CD4-positive, alpha-beta T cell treated with Interleukin-2 at 100 ng/mL for 4 hours (primary cell): ENCODE measurements around the gene SHISA9.
"Not testable (repeated sequence)": the region's sequence is repeated elsewhere in the genome, so short reads cannot be mapped to it uniquely, and the experiment has no call there.

Source experiments
- DNase-seq: peaks from one replicate; pipeline ENCODE4 v3.0.0-alpha.2; 2020; ENCODE audit warnings: low spot score

SHISA9 gene

DNA sequence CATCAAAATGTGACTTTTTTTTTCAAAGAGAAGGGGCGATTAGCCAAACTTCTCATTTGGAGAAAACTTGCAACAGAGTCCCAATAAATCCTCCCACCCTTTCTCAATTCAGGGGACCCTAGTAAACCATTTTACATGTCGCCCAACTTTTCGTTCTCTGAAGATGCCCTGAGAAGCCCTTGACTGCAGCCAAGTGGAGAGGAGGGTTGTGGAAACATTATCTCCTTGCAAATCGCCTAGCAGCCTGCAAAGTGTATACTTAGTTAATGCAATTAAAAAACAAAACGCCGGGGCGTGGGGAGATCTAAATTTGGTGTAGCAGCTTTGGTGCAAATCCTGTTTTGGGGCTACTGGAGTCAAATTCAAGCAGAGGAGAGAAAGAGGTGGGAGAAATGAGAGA lies 1.2 kb upstream of the SHISA9 start:
- no peak for DNase-seq

DNA sequence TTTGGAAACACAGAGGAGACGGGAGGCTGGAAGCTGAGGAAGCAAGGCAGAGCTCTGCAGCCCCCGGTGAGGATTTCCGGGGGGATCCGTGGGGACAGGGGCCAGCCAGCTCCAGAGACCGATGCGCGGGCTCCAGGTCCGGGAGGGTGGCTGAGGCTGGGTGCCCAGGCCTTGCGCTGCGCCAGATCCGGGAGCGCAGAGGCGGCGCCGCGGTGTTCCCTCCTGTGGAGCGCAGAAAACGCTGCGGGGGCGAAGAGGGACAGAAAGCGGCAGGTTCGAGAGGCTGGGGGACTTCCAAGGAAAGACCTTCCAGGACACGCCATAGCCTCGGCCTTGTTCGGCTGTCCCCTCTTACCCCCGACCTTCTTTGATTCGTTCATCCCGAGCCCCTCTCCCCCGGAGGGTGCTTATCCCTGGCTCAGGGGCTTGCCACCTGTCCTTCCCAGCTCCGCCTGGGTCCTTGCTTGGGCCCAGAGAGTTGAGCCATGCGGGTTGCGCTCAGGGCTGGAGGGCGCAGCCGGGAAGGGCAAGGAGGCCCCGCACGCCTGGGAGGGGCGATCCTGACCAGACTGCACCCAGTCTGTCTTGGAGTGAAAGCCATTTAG lies 697 bp upstream of the SHISA9 start:
- no peak for DNase-seq

DNA sequence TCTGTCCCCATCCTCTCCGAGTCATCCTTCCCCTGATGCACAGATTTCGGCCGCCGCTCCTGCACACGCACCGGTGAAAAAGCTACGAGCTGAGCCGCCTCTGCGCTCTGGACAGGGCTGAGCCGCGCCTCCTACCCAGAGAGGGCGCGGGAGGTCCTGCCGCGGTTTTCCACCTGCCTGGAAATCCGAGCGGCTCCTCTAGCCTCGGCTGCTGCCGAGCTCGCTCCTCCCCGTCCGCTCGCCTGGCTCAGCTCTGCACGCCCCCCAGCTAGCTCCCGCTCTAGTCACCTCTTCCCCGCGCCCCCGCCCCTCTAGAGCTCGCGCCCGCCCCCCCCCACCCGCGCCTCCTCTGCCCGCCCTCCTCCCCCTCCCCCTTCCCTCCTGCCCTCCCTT lies 198 bp upstream of the SHISA9 start:
- no peak for DNase-seq

DNA sequence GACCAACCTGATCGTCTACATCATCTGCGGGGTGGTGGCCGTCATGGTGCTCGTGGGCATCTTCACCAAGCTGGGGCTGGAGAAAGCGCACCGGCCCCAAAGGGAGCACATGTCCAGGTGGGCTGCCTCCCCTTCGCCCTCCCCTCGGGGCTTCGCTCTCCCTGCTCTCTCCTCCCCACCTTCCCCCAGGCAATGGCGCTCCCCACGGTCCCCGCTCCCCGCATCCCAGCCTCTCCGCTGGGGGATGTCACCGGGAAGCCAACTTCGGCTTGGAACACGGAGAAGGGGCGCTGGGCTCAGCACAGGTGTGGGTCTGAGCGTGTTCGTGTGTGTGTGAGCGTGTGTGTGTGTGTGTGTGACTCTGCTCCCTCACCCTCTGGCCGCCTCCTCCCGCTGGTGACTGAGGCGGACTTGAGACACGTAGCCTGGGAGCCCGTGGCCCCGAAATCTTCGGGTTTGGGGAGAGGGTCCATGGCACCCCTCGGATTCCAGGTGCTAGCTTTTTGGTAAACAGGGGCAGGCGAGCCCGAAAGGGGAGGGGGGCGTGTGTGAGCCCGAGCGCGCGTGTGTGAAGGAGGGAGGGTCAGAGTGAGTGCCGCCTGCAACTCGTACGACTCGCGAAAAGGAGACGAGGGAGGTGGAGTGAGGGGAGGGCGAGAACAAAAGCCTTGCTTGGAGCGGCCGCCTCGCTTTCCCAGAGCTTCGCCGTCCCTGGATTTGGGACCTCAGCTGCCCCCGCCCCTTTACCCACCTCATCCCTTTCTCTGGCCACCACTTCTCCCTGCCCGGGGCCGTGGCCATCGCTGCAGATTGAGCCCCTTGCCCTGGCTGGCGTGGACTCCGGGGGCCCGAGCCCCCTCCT lies 1.3 kb downstream of the SHISA9 start:
- no peak for DNase-seq

DNA sequence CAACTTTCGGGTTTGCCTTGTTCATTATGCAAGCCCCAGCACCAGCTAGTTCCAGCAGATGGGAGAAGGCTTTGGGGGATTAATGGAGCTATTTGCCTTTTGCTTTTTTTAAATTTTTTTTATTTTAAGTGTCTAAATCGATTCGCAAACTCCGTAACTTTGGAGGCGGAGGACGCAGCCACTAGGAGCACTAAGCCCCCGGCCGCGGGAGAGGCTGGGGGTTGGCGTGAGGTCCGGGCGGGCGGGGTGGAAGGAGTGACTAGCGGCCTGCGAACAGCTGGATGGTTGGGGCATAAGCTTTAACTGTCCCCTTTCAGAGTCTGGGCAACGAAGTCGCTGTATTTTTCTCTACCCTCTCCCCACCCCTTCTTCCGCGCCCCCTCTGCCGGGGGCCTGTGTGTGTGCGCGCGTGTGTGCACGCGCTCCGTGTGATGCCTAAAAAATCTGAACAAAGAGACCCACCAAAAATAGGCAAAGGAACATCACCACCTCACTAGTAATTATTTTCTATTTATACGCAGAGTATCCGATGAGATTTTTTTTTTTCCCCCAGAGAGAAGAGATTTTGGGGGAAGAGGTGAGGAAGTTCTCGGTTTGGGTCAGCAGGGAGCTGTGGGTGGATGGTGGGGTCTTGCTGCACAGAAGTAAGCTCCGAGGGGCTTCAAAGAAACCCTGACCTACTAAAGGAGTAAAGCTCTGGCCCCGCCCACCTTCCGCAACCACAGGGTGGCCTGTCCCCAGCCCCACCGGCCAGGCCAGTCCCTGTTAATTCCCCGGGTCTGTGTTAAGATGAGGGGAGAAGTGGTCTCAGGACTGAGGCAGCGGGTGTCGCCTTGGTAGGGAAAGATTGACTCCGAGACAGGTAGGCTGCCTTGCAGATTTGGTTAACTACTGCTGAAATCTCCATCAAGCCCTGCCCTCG lies 2.3 kb downstream of the SHISA9 start:
- no peak for DNase-seq

DNA sequence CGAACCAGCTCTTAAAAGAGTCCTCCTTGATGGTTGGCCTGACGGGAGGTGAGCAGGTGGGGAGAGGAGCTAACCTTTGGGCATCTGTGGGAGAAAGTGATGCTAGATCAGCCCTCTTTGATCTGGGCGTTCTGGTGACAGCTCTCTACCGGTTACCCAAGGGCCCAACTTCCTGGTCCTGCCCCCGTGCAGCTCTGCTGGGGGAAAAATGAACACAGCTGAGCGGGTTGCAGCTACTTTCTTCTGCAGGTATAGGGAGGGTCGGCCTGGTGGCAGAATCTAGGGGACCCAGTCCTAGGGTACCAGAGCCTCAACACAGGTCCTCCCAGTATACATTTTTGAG lies 2.9 kb downstream of the SHISA9 start:
- DNase-seq, result no peak

DNA sequence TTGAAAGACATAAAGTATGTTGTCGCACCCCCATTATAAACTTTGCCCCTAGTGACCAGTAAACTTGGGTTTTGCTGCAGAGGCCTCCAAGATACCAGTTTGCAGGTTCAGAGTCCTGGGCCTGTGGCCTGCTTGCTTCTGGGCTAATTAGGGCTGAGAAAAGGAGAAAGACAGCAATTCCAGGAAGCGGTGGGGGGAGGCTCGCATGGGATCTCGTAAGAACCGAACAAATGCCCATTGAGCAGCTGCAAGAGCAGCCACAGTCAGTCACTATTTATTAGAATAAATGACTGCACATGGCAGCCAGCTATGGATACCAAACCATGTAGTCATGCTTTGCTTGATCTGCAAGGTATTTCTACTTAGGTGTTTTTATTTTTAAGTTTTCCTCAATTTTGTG lies 4.9 kb downstream of the SHISA9 start:
- no peak for DNase-seq

DNA sequence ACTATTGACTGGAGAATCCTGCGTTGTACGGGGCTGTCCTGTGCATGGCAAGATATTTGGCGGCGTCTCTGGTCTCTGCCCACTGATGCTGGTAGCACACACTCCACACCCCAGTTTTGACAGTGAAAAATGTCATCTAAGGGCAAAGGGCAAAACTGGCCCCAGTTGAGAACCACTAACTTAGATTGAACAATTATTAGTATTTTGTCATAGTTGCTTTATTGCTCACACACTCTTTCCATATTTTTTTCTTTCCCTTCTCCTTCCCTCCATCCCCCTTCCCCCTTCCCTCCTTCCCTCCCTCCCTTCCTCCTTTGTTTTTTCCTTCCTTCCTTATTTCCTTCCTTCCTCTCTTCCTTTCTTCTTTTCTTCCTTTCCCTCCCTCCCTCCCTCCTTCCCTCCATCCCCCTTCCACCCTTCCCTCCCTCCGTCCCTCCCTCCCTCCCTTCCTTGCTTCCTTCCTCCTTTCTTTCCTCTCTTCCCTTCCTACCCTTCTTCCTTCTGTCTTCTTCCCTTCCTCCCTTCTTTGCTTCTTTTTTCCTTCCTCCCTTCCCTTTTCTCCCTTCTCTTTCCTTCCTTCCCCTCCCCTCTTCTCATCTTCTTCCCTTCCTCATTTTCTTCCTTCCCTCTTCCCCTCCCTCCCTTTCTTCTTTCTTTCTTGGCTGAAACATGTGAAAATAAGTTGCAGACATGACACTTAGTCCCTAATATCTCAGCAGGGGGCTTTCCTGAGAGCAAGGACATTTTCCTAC lies 5.5 kb downstream of the SHISA9 start:
- DNase-seq, result no peak

DNA sequence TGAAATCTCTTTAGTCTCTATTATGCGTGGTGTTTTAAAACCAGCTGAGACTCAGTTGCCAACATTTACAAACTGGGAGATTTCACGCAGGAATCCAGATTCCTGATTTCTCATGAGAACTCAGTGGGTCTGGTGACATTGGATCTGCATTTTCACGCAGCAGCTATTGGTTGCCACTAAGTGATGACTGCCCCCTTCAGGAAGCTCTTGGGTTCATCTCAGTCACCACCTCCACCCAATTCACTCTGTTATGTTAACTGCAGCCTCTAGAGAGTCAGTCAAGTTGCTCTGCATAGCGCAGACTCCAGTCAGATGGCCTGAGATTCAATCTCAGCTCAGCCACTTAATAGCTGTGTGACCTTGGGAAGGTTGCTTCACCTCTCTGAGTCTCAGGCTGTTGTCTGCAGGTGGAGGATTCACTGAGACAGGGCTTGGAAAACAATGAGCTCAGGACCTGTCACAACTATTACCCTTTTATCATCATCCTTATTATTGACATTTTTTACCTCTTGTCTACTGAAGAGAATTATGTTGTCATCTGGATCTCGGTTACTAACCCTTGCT lies 6.4 kb downstream of the SHISA9 start:
- no peak for DNase-seq

DNA sequence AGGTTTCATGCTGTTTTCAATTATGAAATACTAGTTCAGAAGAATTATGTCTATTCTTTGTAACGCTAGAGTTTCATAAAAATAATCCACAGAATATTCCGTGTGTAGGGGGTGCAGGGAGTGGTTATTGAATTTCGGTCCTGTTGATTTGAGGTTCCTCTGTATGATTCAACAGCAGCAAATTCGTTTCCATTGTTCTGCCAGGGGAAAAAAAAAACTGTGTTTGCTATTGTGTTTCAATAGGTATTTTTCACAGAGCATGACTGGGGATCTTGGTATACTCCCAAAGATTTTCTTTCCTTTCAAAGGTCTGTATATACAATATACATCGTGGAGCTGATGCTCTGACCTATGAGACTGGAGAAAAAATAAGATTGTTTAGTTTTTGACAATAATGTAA lies 15.8 kb downstream of the SHISA9 start:
- no peak for DNase-seq

DNA sequence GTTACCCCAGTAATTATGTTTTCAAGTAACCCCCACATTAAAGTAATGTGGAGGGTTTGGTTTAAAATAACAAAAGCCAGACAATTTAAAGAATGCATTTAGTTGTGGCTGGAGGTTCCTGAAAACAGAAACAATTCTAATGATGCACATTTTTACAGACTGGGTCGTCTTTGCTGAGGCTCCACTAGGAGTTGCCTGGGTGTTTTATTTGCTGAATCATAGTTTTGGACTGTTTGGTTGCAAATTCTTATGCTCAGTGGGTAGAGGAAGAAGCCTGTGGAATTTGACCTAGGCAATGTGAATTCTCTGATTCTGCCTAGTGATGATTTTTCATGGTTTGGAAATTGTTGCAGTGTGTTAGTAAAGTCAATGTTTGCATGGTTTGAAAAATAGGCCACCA lies 16.3 kb downstream of the SHISA9 start:
- no peak for DNase-seq

DNA sequence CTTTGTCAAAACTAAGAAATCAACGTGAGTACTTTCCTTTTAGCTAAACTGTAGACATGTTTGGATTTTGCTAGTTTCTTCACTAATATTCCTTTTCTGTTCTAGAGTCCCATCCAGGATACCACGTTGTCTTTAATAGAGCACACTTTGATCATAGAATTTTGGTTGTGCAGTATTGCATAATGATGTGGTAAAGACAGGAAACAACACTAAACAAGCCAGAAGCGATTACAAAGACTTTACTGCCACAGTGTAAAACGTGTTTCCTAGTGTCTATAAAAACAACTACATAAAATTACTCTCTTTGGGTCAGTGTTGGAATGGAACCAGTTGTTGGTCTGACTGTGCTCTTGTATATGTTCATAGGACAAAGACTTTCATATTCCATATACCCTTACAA lies 19.3 kb downstream of the SHISA9 start:
- DNase-seq, result no peak

DNA sequence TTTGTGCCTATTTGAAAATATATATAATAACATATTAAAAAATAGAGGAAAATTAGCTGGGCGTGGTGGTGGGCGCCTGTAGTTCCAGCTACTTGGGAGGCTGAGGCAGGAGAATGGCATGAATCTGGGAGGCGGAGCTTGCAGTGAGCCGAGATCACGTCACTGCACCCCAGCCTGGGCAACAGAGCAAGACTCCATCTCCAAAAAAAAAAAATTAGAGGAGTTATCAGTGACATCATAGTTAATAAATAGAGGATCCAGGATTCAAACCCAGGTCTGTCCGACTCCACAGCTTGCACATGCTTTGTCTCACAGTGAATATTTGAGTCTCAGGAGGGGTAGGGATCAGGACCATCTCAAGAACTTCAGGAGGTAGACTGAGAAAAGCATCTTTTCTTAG lies 22.2 kb downstream of the SHISA9 start:
- DNase-seq, result not testable (repeated sequence)

DNA sequence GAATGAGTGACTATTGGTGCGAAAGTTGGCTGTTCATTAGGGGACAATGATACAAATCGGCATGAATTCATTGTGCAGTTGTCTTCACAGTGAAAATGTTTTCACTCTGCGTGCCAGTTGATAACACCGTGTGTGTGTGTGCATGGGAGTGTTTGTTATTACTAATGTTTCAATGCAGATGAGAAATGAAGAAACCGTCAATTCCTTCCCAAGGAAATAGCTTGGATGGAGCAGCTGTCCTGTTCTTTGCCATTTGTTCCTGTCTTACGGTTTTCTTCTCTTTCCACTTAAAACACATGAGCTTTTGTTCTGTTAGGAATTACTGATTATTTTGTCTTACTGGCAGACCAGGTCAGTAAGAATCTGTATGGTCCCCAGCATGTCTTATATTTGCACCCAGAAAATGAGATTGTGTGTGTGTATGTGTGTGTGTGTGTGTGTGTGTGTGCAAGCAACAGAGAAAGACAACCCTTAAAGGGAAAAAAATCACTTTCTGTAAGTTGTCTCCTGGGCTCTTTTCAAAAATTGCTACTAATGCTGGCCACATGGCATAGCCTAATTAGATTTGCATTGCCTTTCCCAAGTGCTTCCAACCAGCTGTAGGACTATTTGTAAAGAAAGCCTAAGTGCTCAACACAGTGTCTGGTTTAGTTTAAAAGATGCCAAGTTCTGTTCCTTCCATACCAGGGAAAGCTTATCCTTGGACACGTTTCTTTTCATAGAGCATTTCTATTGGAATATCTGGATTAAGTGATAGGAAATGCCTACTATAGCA lies 23.8 kb downstream of the SHISA9 start:
- no peak for DNase-seq

DNA sequence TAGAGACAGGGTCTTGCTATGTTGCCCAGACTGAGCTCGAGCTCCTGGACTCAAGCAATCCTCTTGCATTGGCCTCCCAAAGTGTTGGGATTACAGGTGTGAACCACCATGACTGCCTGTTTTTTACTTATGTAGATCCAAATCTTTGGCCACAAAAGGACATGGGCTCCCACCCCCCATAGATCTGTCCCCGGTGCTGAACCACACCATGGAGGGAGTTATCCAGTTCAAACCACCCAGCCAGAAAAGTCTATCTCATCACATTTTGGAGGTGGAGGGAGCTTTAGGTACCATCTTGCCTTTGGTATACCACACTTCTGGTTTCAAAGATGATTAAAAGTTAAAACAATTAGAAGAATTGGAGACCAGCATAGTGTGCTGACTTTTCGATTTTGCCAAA lies 26.2 kb downstream of the SHISA9 start:
- DNase-seq, result no peak

DNA sequence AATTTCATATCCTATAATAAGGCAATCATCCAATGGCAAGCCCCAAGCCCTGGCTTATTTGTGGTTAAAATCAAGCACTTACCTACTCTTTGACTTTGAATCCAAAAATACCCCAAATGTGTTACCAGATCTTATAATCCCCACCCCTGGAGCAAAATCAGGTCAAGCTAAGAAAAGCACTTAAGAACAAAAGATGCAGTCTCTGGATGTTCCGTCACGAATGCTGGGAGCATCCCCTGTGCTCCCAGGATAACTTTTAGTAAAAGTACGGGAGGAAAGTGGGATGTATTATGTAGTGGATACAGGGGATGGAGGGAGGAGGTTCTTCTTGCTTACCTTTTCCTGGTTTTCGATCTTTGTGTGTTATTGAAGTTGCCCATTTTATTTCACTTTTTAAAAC lies 29.5 kb downstream of the SHISA9 start:
- no peak for DNase-seq

DNA sequence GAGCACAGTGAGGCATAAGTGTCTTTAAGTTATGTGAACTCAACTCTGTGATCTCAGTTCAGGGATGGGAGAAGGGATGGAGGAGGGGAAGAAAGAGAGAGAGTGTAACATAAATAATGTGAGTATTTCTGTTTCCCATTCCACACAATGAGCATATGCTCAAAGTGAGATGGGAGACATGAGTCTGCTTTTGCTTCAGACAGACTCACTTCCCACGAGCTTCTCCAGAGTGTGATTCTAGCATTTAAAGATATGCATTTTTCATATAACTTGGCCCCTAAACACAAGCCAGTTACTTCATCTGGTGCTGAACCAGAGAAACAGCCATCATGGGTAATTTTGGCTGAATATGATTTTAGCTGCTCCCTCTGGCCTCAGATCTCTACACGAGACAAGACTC lies 35.0 kb downstream of the SHISA9 start:
- DNase-seq, result no peak

DNA sequence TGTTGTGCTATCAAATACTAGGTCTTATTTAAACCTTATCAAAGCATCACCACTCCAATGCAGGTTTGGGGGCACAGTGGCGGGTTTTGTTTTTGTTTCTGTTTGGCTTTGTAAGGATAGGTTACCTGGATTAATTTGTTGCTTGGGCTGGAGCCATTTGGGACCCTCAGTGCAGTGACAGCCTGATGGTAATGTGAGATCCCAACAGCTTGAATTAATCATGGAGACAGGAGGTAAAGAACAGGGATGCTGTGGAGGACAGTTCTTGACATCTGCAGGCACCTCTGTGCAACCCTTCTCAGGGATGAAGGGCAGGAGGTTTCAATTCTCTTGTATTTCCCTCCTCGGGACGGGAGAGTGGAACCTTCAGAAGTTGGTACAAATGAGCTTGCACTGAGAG lies 40.5 kb downstream of the SHISA9 start:
- no peak for DNase-seq

DNA sequence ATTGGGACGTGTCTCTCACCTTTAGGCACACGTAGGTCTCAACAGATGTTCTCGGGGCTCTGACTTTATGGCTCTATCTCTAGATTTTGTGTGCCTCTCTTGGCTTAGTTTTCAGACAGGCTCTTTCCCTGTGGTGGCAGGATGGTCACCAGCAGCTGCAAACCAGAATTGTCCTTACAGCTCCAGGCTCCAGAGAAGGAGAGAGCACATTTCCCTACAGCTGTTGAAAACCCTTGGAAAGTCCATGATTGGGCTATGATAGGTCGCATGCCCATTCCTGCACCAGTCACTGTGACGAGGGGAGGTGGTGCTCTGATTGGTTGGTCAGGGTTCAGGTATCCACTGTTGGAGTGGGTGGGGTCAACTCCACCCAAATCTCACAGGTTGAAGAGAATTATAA lies 41.5 kb downstream of the SHISA9 start:
- DNase-seq, result no peak

DNA sequence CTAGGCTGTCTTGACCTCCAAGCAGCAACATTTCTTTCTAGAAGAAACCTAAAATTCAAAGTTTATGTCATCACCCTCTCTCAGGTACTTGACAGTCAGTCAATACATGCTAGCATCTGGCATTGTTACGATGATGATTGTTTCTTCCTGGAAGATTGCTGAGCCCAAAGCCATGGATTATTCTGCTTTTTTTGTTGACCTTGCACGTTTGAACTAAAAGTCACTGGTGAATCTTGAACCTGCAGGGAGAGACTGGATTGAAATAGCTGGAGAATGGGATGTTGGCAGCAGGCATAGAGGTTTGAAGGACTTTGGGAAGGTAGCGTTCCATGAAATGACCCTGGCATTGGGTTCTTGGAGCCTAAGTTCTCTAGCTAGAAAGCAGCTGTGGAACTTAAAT lies 42.9 kb downstream of the SHISA9 start:
- DNase-seq, result no peak

DNA sequence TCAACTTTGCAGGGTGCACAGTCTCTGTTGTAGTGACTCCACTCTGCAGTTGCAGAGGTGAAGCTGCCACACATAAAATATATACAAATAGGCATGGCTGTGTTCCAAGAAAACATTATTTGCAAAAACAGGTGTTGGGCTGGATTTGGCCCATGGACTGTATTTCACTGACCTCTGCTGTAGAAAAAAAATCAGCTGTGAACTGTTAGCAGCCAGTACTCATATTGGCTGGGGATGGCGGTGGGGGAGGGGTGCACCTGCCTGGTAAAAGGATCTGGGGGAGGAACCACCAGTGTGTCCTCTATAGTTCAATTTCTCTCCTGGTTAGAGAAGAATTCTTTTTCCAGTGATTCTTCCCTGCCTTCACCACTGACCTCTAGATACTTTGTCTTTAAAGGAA lies 50.0 kb downstream of the SHISA9 start:
- DNase-seq, result no peak
